ENCODE measurements around the gene ZNF771. TPM values are rescaled to one million over a fixed set of nuclear protein-coding genes. Genes with fewer than 3 reads are reported as not detected.

The ZNF771 gene
- total RNA-seq, 1 donor from 2014 or later = 16.3 TPM

DNA sequence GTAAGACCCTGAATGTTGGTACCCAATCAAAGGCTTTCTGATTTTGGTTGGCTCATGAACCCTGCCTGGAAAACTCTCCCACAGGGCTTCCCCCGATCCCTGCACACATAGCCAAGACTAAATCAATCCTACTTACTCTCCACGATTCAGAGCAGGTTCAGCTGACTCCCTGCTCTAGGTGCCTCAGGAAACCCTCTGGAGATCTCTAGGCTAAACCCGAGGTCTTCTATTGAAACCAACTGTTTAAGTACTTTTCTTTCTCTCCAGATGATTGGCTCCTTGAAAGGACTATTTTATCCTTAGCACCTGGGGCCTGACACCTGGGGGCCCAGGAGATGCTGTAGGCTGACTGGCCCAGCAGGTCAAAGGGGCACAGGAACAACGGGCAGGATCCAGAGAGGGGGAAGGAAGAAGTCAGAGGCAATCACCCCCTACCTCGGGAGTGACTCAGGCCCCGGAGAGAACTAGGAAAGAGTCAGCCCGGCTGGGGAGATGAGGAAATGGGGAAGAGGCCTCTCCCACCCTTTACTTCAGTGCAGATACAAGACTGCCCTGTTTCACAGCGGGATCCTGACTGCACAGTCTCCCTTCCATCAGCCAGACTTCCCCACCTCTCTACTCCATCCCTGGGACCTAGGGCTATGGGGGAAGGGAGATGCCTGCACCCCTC is 39.1 kb upstream of the ZNF771 start:
- TF ChIP-seq, protein P1, sequence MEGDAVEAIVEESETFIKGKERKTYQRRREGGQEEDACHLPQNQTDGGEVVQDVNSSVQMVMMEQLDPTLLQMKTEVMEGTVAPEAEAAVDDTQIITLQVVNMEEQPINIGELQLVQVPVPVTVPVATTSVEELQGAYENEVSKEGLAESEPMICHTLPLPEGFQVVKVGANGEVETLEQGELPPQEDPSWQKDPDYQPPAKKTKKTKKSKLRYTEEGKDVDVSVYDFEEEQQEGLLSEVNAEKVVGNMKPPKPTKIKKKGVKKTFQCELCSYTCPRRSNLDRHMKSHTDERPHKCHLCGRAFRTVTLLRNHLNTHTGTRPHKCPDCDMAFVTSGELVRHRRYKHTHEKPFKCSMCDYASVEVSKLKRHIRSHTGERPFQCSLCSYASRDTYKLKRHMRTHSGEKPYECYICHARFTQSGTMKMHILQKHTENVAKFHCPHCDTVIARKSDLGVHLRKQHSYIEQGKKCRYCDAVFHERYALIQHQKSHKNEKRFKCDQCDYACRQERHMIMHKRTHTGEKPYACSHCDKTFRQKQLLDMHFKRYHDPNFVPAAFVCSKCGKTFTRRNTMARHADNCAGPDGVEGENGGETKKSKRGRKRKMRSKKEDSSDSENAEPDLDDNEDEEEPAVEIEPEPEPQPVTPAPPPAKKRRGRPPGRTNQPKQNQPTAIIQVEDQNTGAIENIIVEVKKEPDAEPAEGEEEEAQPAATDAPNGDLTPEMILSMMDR (IDR thresholded peaks at IDR 0.05; ENCODE audit: unreplicated experiment) = no peak
- Mint-ChIP-seq H3K4me1 (ENCODE audit: unreplicated experiment) (peaks cover 35% of the 10 kb centered on the region), H3K36me3 (ENCODE audit: low read depth, unreplicated experiment) (peaks cover 20% of the 10 kb centered on the region), H3K4me3 (ENCODE audit: unreplicated experiment) (peak overlapping the region; percentile 93), H3K9me3 (ENCODE audit: unreplicated experiment) (no peaks in the 10 kb centered on the region), H3K27me3 (ENCODE audit: unreplicated experiment) (peaks cover 15% of the 10 kb centered on the region), H3K27ac (ENCODE audit: unreplicated experiment) (peak overlapping the region; percentile 81)
- DNase-seq (ENCODE audit: low spot score) = no peak

DNA sequence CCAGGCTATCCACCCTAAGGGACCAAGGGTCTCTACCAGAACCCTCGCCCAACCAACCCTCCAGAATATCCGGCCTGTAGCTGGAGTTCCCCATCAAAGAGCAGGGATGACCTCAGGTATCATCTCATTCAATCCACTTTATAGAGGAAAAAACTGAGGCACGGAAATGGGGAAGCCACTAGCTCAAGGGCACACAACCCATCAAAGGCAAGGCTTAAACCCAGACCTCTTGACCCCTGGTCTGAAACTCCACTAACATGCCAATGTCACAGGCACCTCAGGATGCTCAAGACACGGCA is 38.7 kb upstream of the ZNF771 start:
- H3K4me1 Mint-ChIP-seq (ENCODE audit: unreplicated experiment) = peaks cover 35% of the 10 kb centered on the region
- H3K36me3 Mint-ChIP-seq (ENCODE audit: low read depth, unreplicated experiment) = peaks cover 15% of the 10 kb centered on the region
- TF ChIP-seq, protein P1 (IDR thresholded peaks at IDR 0.05; ENCODE audit: unreplicated experiment) = no peak
- peak overlapping the region; percentile 93 for H3K4me3 Mint-ChIP-seq (ENCODE audit: unreplicated experiment)
- H3K9me3 Mint-ChIP-seq (ENCODE audit: unreplicated experiment) = no peaks in the 10 kb centered on the region
- H3K27ac Mint-ChIP-seq (ENCODE audit: unreplicated experiment) = peak overlapping the region; percentile 52
- DNase-seq (ENCODE audit: low spot score) = no peak
- peaks cover 14% of the 10 kb centered on the region for H3K27me3 Mint-ChIP-seq (ENCODE audit: unreplicated experiment)

DNA sequence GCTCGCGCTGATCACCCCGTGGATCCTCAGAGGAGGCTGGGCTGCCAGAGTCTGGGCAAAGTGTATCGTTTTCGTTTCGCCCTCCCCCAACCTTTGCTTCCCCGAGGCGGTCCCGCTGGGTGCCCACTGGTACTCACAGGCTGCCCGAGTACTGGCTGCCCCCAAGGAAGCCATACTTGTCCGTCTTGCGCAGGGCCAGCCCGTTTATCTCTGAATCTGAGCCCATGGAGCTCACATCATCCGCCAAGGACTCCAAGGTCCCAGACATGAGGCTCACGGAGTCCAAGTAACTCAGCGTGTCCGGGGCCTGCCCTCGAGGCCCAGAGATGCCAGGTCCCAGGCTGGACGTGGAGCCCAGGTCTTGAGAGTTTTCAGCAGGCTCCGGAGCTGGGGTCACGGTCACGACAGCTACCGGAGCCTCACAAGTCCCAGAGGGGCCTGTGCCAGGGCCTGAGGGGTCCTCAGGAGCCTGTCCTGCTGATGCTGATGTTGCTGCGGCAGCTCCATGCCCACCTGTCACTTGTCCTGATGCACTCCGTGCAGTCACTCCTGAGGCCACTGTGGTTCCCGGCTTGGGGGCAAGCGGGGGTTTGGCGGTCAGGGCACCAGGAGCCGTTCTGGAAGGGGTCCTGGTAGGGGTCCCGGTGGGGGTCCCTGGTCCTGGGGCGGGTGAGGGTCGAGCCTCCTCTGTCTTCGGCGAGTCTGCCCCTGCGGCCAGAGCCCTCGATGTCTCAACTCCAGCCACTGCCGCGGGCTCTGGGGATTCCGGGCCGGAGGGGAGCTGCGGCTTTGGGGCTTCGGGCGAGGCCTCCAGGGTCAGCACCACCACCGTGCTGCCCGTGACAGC is 38.1 kb upstream of the ZNF771 start:
- H3K9me3 Mint-ChIP-seq (ENCODE audit: unreplicated experiment) = no peaks in the 10 kb centered on the region
- peak overlapping the region; percentile 52 for H3K27ac Mint-ChIP-seq (ENCODE audit: unreplicated experiment)

DNA sequence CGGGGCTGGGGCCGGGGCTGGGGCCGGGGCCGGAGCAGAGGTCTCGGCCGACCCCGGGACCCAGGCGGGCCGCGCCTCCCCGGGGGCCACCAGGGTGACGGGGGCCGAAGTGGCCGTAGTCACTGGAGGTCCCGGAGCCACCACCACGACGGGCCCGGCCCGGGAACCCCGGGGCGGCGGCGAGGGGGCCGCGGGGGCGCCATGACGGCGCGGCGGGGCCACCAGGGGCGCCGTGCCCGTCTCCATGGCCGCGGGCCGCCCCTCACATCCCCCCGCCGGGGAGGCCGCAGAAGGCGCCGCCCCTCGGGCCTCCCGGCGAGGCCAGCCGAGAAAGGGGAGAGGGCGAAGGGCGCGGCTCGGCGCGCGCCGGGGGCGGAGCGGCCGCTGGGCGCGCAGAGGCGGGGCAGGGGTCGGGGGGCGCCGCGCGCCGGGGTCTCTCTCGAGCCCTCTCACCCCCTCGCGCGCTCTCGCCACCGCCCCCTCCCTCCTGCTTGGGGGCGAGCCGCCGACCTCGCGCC is 37.4 kb upstream of the ZNF771 start:
- Mint-ChIP-seq H3K27me3 (ENCODE audit: unreplicated experiment) (peaks cover 14% of the 10 kb centered on the region), H3K4me1 (ENCODE audit: unreplicated experiment) (peaks cover 35% of the 10 kb centered on the region), H3K36me3 (ENCODE audit: low read depth, unreplicated experiment) (peaks cover 12% of the 10 kb centered on the region), H3K27ac (ENCODE audit: unreplicated experiment) (no peak overlapping the region), H3K4me3 (ENCODE audit: unreplicated experiment) (no peak overlapping the region), H3K9me3 (ENCODE audit: unreplicated experiment) (no peaks in the 10 kb centered on the region)
- DNase-seq (ENCODE audit: low spot score) = no peak
- TF ChIP-seq, protein P1 (IDR thresholded peaks at IDR 0.05; ENCODE audit: unreplicated experiment) = no peak

More for the DNA sequence above, 38.1 kb upstream of the ZNF771 start:
- H3K36me3 Mint-ChIP-seq (ENCODE audit: low read depth, unreplicated experiment) = peaks cover 15% of the 10 kb centered on the region
- DNase-seq (ENCODE audit: low spot score) = peak; percentile 31
- peaks cover 35% of the 10 kb centered on the region for H3K4me1 Mint-ChIP-seq (ENCODE audit: unreplicated experiment)
- H3K27me3 Mint-ChIP-seq (ENCODE audit: unreplicated experiment) = peaks cover 14% of the 10 kb centered on the region
- H3K4me3 Mint-ChIP-seq (ENCODE audit: unreplicated experiment) = peak overlapping the region; percentile 93
- TF ChIP-seq, protein P1 (IDR thresholded peaks at IDR 0.05; ENCODE audit: unreplicated experiment) = no peak
